Endometrium (tissue), 2 donors: Measurements from ENCODE around the gene INO80D.
"Not testable (repeated sequence)": the region's sequence is repeated elsewhere in the genome, so short reads cannot be mapped to it uniquely, and the experiment has no call there.

Source experiments
- FAIRE-seq: peaks from 2 replicates; lab custom pipeline; 2012; peaks lifted over from hg19 to GRCh38; lab: Jason Lieb, UNC
- donor health status: control.
- donor health status: control.

INO80D gene

GRCh38 chr2:206083602-206084438 lies 2.2 kb downstream of the INO80D start:
- FAIRE-seq, result no peak

- FAIRE-seq, result no peak
These were observed 3.6 kb downstream of the INO80D start for GRCh38 chr2:206082298-206082843.

GRCh38 chr2:206080927-206081326 lies 5.0 kb downstream of the INO80D start:
- no peak for FAIRE-seq

GRCh38 chr2:206079699-206080465 lies 6.1 kb downstream of the INO80D start:
- FAIRE-seq, result no peak

GRCh38 chr2:206077879-206078278 lies 8.1 kb downstream of the INO80D start:
- not testable (repeated sequence) for FAIRE-seq

- FAIRE-seq, result no peak
These were observed 10.9 kb downstream of the INO80D start for GRCh38 chr2:206075113-206075512.

GRCh38 chr2:206071807-206072206 lies 14.2 kb downstream of the INO80D start:
- FAIRE-seq, result no peak

- FAIRE-seq, result no peak
These were observed 16.6 kb downstream of the INO80D start for GRCh38 chr2:206069417-206069816.

- FAIRE-seq, result no peak
These were observed 17.8 kb downstream of the INO80D start for GRCh38 chr2:206068207-206068606.

- no peak for FAIRE-seq
These were observed 21.9 kb downstream of the INO80D start for GRCh38 chr2:206064077-206064476.

- FAIRE-seq, result no peak
These were observed 22.3 kb downstream of the INO80D start for GRCh38 chr2:206063635-206064034.

- no peak for FAIRE-seq
These were observed 23.2 kb downstream of the INO80D start for GRCh38 chr2:206062724-206063123.

GRCh38 chr2:206056286-206056685 lies 29.7 kb downstream of the INO80D start:
- FAIRE-seq, result no peak

GRCh38 chr2:206054952-206055351 lies 31.0 kb downstream of the INO80D start:
- FAIRE-seq, result peak; percentile 50

GRCh38 chr2:206051912-206052311 lies 34.1 kb downstream of the INO80D start:
- no peak for FAIRE-seq

GRCh38 chr2:206049392-206049791 lies 36.6 kb downstream of the INO80D start:
- no peak for FAIRE-seq

- FAIRE-seq, result no peak
These were observed 40.7 kb downstream of the INO80D start for GRCh38 chr2:206045251-206045650.

GRCh38 chr2:206040525-206040924 lies 45.4 kb downstream of the INO80D start:
- FAIRE-seq, result no peak

- not testable (repeated sequence) for FAIRE-seq
These were observed 50.6 kb downstream of the INO80D start for GRCh38 chr2:206035393-206035792.

GRCh38 chr2:206033452-206033851 lies 52.5 kb downstream of the INO80D start:
- FAIRE-seq, result not testable (repeated sequence)

GRCh38 chr2:206031950-206032567 lies 53.9 kb downstream of the INO80D start:
- no peak for FAIRE-seq

- FAIRE-seq, result no peak
These were observed 54.7 kb downstream of the INO80D start for GRCh38 chr2:206031162-206031784.
